Uterus (tissue), 2 donors: ENCODE measurements around the gene ZNF862.

ENCODE experiments used
- POLR2A ChIP-seq, 2 donors: fragments of 450-650 bp; IDR thresholded peaks; one replicate each; pipeline ENCODE4 v1.6.1; 2016; ENCODE audit warnings: antibody characterized with exemption in 2 of 2, mild to moderate bottlenecking in 1 of 2, moderate library complexity in 1 of 2
- TF ChIP-seq, protein P1 (sequence below), 4 experiments: fragments of 200-600 bp in 2 of 4; fragments of 450-650 bp in 2 of 4; sonication (generic) in 2 of 4; IDR thresholded peaks; one replicate each; pipeline ENCODE4 v1.5.1; 2016 to 2019; ENCODE audit warnings: antibody characterized with exemption in 4 of 4, mild to moderate bottlenecking in 2 of 4, moderate library complexity in 1 of 4

DNA sequence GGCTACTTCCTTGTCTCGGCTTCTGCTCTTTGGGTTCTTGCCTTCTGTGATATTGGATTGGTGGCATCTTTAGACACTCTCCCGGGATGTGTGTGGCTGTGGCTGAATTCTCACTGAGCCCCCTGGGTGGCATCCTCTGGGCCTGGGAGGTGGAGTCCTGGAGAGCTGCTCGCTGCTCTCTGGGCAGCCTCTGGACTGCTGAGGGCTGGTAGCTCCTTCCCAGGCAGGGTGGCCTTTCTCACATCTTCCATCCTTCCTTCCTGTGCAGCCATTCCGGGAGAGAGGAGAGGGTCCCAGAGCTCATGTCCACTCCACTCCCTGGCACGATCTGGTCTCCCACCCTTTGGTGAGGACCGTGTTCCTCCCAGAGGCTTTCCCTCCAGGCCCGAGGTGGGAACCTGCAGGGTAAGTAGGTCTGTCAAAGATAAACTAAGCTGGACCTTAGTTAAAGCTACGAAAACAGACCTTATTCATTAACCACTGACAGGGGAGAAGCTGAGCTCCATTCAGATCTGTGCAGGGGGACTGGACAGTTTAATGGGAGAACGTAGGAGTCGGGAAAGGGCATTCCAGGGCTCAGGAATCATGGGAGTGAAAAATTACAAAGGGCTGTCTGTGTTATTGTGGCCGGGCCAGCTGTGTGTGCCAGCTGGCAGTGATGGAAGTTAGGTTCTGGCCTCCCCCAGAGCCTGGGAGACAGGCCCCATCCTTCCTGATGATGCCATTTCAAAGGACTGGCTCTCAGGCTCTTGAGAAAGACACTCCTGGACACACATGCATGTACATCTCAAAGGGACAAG, 44.3 kb downstream of the ZNF862 start:
- TF ChIP-seq, protein P1, sequence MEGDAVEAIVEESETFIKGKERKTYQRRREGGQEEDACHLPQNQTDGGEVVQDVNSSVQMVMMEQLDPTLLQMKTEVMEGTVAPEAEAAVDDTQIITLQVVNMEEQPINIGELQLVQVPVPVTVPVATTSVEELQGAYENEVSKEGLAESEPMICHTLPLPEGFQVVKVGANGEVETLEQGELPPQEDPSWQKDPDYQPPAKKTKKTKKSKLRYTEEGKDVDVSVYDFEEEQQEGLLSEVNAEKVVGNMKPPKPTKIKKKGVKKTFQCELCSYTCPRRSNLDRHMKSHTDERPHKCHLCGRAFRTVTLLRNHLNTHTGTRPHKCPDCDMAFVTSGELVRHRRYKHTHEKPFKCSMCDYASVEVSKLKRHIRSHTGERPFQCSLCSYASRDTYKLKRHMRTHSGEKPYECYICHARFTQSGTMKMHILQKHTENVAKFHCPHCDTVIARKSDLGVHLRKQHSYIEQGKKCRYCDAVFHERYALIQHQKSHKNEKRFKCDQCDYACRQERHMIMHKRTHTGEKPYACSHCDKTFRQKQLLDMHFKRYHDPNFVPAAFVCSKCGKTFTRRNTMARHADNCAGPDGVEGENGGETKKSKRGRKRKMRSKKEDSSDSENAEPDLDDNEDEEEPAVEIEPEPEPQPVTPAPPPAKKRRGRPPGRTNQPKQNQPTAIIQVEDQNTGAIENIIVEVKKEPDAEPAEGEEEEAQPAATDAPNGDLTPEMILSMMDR (IDR thresholded peaks at IDR 0.05): no peak
- no peak for TF ChIP-seq POLR2A (IDR thresholded peaks at IDR 0.05)
